GM04503 (cell line): ENCODE results near the gene VPREB3.

Experiments used
- DNase-seq: peaks from one replicate; pipeline ENCODE4 v3.0.0-alpha.2; 2012; ENCODE audit warnings: low read depth

VPREB3 gene, protein sequence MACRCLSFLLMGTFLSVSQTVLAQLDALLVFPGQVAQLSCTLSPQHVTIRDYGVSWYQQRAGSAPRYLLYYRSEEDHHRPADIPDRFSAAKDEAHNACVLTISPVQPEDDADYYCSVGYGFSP

DNA sequence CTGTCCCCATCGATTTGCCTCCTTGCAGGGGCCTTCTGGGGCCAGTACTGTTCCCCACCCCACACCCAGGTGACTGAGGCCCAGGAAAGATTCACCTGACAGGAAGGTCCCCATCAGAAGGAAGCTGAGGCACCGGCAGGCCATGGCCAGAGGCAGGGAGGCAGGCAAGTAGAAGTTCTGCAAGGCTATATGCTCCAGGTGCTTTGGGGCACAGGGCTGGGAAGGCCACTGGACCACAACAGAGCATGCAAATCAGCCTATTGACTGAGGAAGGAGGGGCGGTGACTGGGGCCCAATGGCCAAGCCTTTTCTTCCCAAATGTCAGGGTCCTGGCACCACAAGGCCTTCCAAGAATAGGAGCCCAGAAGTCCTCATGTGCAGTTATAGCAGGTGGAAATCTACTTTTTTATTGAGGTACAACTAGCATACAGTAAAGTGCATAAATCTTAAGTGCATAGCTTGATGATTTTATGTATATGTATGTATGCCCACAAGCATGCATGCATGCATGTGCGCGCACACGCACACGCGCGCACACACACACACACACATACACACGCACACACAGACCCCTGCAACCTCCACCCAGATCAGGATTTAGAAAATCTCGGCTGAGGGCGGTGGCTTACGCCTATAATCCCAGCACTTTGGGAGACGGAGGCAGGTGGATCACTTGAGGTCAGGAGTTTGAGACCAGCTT, at the start of gene VPREB3:
Gene VPREB3, minus strand, starts transcription at position 206 of the 700 bp plus-strand sequence. Its CDS starts 62 bp downstream, at position 144.
- DNase-seq = no peak

DNA sequence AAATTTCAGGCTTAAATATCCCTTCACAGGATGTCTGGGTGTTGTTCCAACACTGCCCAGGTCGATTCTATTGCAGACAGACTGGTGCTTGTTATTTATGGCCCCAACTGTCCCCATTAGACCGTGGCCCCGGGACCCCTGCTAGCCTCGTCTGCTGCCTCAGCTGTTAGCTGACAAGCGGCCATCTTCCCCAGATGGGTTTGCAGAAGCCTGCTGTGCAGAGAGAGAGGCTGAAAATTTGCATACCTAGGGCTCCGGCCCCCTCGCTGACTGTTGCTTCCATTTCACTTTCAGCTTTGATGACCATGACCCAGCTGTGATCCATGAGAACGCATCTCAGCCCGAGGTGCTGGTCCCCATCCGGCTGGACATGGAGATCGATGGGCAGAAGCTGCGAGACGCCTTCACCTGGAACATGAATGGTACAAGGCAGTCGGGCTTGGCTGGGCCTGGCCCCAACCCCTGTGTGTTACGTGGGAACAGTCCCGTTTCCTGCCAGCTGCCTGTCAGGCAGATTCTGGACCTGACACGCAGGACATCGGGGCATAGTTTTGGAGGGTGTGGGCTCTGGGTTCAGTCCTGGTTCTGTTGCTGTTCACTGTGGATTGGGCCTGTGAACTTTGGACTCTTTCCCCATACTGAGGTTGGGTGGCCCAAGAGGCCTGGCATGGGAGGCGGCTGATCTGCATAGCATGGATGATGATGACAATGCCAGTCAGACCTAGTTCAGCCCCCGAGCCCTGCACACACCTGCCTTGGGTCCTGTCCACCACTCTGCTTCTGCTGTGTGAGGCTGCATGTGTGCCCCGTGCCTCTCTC, 49.0 kb upstream of the VPREB3 start:
- no peak for DNase-seq

DNA sequence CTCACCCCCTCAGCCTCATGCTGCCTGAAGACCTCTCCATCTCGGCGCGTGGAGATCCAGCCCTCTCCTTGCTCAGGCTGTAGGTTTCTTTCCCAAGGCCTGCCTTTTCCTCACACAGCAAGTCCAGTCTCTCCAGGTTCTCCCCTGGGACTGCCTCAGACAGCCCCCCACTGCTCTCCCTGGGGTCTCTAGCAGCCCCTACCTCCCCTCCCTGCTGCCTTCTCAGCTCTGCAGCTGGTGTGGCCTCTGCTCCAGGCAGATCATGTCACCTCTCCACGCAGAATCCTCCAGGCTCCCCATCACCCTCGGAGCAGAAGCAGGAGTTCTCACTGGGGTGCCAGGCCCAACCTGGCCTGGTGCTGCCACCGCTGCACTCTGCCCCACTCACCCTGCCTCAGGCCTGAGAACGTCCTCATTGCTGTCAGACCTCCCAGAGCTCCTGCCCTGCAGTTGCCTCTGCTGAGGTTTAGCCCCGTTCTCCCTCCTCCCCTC, 47.7 kb upstream of the VPREB3 start:
- no peak for DNase-seq

DNA sequence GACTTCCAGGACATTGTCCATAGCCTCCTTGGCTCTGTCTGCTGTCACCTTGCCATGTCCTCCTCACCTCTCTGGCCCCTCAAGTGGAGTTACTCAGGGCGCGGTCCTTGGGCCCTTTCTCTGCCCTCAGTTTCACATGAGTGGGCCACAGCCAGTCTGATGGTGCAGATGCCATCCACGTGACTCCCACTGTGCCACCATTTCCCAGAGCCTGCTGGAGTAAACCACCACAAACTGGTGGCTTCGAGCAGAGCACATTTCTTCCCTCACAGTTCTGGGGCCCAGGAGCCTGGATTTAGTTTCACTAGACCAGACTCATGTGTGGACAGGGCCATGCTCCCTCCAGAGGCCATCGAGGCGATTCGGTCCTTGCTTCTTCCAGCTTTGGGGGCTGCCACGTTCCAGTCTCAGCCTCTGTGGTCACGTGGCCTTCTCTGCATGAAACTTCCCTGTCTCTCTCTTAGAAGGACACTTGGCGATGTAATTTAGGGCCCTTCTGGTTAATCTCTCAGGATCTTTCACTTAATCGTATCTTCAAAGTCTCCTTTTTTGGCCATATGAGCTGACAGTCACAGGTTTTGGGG, 47.1 kb upstream of the VPREB3 start:
- no peak for DNase-seq

DNA sequence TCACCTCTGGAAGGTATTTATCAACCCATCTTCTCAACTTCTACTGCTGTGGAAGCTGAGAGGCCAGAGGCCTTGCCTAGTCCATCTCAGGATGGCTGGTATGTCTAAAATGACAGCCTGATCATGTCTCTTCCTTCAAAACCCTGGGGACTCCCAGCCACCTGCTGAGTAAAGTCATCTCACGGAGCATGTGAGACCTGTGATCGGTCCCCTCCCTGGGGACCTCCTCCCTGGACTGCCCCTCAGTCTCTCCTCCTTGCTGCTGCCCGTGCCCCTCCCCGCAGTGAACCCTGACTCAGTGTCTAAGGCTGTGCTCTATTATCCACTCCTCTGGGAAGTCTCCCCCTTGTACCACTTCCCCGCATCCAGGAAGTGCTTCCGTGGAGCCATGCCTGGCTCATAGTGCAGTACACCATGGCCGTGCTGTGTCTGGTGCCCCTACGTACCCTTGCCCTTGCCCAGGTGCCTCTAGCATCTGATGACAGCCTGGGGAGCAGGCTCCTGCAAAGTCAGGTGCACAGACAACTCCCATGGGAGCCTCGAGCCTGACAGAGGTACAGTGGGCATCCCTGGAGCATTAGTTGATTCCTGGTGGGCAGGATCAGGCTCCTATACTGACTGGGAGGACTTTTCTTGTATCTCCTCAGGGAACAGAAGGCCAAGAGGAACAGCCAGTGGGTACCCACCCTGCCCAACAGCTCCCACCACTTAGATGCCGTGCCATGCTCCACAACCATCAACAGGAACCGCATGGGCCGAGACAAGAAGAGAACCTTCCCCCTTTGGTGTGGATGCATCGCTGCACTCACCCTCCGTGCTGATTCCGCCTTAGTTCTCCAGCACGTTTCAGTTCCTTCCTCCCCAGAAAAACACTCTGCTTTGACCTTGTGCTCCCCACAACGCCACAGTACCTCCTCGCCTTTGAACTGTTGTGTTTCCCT, 46.3 kb upstream of the VPREB3 start:
- DNase-seq = no peak

DNA sequence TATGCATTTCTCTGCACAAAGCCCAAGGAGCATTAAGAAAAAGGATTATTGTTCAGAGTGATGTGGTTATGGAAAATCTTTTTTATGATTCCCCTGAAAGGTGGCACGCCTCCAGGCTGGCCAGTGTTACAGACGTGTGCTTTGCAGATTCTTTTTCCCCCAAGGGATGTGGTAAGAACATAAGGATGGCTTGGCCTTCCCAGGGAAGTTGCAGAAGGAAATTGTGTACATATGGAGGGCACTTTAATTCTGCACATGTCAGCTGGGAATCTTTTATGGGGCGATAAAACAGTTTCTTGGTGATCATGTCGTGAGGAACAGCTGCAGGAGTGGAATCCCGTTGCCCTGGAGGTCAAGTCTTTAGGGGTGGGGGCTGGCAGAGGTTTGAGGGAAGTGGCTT, 42.2 kb upstream of the VPREB3 start:
- DNase-seq = no peak

DNA sequence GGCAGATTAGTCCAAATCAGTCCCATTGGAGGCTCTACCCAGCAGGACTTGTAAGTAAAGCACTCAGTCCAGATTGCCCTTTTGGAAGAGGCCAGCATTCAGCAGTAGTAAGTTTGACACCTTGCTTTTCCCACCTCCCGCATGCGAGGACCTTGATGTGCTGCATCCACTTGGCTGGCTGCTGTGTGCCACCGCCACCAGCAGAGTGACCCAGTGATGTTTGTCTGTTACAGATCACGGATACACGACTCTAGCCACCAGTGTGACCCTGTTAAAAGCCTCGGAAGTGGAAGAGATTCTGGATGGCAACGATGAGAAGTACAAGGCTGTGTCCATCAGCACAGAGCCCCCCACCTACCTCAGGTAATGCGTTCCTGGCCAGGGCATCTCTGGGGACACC, 39.1 kb upstream of the VPREB3 start:
- DNase-seq = no peak

DNA sequence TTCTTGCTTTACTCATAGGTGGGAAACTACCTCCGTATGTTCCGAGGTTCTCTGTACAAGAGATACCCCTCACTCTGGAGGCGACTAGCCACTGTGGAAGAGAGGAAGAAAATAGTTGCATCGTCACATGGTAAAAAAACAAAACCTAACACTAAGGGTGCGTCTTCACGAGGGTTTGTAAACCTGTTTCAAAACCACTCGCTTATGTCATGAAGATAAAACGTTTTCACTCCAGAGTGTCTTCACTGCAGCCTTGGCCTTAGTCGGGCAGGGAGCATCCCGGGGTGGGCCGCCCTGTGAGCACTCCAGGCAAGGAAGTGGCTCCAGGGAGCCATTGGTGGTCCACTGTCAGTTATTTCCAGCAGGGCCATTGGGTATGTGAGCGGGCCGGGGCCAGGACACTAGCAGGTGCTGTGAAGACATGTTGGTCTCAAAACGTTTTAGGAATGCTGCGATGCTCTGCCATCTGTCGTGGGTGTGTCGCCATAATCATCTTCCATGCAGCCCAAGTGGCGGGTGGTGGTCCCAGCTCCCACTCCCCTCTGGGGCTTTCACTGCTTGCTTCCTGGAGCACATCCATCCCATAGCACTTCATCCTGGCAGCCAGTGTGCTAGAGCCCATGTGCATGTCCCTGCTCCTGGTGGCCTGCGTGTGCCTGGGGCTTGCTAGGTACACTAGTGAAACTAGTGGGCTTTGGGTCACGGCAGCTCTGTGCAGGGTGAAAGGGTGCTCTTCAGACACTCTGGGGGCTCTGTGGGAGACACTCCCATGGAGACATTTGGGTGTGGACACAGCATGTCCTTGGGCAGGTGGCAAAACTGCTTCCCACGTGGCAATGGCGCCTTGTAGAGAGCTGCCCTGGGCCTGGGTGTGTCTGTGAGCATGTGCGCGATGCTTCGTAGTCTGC, 37.8 kb upstream of the VPREB3 start:
- no peak for DNase-seq

DNA sequence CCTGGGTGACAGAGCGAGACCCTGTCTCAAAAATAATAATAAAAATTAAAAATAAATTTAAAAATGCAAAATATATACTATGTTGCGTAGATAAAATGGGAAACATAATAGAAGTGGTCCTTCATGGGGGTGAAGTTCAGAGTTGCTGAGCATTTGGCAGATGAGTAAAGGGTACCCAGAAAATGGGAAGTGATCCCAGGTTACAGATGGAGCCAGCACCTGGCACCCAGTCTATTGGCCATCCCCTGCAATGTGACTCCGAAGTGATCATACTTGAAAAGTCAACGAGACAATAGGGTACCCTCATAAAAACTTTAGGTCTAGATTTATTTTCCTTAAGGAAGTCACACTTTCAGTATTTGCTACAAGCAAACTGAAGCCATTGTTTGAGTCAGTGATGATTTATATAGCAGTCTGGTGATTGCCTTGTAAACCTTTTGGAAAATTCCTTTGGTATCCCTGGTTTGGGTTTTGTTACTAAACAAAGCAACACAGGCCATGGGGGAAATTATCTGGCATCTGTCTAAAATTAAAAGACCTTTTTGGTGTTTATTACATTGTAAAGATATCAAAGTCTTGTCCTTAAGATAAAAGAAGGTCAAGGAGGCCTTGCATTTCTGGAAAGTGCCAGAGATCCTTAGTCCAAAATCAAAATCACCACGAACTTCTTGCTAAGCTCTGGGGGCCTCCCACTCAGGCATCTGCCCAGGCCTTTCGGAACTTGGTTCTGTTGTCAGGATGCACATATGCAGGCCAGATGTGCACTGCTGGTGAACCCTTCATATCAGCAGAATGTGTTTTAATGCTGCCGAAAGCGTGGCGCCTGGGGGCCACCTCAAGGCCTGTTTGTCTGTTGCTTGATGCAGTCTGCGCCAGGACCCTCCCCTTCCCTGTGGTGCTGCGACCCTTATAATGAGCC, 36.9 kb upstream of the VPREB3 start:
- DNase-seq = no peak

DNA sequence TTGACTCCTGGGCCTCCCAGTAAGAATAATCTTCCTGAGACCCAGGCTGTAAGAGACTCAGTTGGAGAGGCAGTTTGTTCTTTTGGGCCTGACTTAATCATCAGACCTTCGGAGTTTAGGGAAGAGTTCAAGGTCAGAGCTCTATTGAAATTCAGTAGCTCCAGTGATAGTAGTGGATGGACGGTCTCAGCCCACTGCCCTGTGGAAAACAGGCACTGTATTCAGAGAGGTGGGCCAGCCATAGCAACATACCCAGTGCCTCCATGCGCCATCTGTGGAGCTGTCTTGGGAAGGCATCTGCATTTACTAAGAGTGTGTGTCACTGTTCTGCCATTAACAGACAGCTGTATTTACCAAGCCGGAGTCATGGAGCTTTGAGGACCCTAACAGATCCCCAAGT, 35.4 kb upstream of the VPREB3 start:
- no peak for DNase-seq

DNA sequence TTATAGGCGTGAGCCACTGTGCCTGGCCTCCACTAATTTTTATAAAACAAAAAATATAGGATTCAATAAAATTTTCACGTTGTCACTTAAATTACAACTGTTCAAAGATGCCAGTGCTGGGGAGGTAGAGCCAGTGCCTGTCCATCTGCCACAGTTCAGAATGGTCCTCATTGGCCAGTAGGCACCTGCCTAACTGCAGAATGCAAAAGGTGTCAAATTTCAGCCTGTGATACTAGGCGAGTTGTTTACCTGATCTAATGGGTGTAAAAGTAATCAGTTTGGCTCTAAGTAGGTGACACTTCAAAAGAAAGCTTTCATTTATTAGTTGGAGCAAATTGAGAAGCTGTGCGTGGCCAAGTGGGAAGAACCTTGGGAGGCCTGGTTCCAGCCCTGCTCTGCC, 34.9 kb upstream of the VPREB3 start:
- DNase-seq = no peak

DNA sequence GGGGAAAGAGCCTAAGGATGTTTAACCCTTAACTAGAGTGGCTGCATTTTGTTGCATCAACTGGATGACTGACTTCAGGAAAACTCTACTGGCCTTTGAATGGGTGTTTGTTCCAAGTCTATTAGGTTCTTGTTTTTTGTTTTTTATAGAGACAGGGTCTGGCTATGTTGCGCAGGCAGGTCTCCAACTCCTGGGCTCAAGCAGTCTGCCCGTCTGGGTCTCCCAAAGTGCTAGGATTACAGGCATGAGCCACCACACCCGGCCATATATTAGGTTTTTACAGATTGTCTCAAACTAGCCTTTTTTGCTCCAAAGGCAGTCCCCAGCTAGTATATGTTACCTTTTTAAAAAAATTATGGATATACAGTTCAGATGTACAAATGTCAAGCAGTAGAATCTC, 33.7 kb upstream of the VPREB3 start:
- DNase-seq = no peak

DNA sequence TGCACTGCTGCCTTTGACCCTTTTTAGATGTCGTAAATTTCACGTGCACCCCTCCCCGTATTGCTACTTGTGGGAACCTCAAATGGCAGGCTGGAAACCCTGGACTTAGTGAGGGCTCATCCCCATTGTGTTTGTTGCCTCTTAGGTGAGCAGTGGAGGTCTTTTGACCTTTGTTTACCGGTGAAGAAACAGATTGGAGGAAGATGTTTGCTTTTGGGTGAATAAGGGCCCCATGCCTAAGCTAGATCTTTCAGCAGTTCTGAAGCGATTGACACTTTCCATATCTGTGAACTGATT, 33.3 kb upstream of the VPREB3 start:
- no peak for DNase-seq

DNA sequence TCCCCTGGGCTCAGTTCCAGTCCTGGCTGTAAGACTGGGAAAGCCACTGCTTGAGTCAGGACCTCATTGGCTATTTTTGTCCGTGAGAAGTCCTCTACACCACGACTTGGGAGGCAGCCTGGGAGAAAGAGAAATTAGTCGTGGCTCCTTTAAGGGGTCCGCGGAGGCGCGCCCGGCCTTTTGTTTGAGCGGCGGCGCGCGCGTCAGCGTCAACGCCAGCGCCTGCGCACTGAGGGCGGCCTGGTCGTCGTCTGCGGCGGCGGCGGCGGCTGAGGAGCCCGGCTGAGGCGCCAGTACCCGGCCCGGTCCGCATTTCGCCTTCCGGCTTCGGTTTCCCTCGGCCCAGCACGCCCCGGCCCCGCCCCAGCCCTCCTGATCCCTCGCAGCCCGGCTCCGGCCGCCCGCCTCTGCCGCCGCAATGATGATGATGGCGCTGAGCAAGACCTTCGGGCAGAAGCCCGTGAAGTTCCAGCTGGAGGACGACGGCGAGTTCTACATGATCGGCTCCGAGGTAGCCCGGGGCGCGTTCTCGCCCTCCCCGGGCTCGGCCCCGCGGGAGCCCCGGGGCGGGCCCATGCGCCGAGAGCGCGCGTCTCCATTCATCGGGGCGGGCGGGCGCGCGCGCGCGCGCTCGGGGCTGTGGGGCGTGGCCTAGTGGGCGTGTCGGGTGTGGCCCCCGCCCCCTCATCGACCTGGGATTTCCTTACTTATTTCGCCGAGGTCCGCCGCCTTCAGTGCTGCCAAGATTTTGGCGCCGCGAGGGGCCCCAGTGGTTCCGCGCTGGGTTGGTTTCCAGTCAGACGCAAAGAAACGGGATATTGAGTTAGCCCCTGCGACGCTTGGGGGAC, 32.8 kb upstream of the VPREB3 start, which contains the start of gene SMARCB1:
Gene SMARCB1, plus strand, starts transcription at position 215 of the 848 bp plus-strand sequence. Its CDS starts 204 bp downstream, at position 419.
- peak; percentile 77 for DNase-seq

DNA sequence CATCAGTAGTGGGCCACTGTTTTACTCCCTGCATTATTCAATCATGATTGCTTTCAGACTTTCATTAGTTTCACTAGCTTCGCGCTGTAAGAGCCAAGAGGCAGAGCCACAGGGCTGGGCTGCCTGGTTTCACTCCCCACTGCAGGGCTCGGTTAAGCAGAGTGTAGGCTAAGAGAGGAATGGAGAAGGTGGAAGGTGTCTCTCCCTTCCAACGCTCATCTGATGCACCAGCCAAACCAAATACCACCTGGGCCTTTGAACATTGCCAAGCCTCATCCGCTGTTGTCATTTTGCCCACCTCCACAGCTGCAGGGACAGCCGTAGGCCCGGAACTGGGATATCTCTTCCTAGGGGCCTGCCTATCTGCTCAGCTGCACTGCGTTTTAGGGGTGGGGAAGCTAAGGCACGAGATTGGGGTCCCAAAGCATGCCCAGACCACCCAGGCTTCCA, 32.1 kb upstream of the VPREB3 start:
- DNase-seq = no peak

DNA sequence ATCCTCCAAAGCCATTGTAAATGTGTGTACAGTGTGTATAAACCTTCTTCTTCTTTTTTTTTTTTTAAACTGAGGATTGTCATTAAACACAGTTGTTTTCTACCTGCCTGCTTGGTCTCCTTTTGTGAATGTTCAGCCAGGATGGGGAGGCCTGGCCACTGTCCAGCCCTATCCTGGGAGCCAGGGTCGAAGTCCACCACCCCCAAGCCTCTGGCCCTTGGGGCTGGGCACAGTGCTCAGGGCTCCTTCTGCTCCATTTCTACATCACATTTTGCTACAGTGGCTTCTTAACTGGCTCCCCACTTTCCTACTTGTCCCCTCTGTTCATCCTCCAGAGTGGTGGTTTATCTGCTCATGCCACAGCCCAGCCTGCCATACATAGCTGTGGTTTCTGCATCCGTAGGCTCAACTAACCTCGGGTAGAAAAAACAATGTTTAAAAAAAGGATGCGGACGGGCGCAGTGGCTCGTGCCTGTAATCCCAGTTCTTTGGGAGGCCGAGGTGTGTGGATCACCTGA, 30.0 kb upstream of the VPREB3 start:
- DNase-seq = no peak

DNA sequence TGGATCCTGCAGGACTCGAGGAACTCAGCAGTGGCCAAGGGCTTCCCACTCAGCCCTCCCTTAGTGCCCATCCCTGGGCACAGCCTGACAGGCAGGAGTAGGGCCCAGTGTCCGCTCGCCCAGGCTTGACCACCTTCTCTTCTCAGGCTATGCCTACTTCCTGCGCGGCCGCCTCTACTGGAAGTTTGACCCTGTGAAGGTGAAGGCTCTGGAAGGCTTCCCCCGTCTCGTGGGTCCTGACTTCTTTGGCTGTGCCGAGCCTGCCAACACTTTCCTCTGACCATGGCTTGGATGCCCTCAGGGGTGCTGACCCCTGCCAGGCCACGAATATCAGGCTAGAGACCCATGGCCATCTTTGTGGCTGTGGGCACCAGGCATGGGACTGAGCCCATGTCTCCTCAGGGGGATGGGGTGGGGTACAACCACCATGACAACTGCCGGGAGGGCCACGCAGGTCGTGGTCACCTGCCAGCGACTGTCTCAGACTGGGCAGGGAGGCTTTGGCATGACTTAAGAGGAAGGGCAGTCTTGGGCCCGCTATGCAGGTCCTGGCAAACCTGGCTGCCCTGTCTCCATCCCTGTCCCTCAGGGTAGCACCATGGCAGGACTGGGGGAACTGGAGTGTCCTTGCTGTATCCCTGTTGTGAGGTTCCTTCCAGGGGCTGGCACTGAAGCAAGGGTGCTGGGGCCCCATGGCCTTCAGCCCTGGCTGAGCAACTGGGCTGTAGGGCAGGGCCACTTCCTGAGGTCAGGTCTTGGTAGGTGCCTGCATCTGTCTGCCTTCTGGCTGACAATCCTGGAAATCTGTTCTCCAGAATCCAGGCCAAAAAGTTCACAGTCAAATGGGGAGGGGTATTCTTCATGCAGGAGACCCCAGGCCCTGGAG, 29.3 kb upstream of the VPREB3 start:
- DNase-seq = no peak
